Hepatic stellate cell (primary cell): ENCODE results near the gene OR10D3.
A peak's percentile ranks its signal among the peaks of the same experiment; 100 is the strongest.
"Not testable (repeated sequence)": the region's sequence is repeated elsewhere in the genome, so short reads cannot be mapped to it uniquely, and the experiment has no call there.

Experiments used
- DNase-seq: peaks from one replicate; pipeline ENCODE4 v3.0.0; 2011; ENCODE audit warnings: low spot score

The OR10D3 gene, protein sequence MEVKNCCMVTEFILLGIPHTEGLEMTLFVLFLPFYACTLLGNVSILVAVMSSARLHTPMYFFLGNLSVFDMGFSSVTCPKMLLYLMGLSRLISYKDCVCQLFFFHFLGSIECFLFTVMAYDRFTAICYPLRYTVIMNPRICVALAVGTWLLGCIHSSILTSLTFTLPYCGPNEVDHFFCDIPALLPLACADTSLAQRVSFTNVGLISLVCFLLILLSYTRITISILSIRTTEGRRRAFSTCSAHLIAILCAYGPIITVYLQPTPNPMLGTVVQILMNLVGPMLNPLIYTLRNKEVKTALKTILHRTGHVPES

GRCh38 chr11:124183068-124183467 is at the start of gene OR10D3:
Gene OR10D3 (plus strand): TSS chr11:124183345. CDS start chr11:124185270, 1,925 bp downstream.
- no peak for DNase-seq

DNA sequence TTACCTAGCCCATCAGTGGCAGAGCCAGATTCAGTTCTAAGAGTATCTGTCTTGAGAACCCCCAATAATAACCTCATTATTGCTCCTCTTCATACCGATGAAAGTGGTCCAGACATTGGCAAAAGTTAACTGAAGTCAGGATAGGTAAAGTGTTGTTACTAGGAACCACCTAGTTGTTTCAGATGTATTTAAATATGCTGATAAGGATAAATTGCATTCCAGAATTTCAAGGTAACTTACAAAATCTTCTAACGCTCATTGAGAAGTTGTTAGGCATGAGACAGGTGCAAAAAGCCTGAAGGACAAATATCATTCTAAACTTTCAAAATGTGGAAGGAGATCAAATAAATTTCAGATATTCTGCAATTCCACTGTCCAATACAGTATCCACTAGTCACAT is 40.1 kb upstream of the OR10D3 start:
- DNase-seq: no peak

GRCh38 chr11:124147951-124148350 is 35.2 kb upstream of the OR10D3 start:
- no peak for DNase-seq

DNA sequence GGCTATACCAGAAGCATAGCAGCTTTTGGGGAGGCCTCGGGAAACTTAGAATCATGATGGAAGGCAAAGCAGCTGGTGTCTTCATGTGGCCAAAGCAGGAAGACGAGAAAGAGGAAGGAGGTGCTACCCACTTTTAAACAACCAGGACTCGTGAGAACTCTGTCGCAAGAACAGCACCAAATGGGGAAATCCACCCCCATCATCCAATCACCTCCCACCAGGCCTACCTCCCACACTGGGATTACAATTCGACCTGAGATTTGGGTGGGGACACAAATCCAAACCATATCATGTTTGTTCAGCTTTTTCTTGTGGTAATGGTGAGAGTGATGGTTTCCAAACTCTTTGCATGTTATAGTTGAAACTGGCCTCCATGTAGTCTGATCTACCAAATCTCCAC is 32.5 kb upstream of the OR10D3 start:
- no peak for DNase-seq

- DNase-seq: no peak
Measured at GRCh38 chr11:124152770-124153407, 30.3 kb upstream of the OR10D3 start.

DNA sequence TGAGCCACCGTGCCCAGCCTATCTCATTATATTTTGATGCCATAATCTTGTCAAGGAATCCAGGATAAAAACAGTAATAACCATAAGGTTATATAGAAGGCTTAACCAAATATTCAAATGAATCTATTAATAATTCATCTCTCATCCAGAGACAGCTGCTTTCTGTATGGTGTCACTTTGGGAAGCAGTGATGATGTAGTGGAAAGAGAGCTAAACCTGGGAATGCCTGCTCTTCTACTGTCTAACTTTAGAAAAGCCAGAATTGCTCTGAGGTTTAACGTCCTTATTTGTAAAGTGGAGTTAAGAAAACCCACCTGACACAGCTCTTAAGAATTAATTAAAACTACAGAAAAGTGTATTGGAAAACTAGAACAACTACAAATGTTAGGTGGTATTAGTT is 29.3 kb upstream of the OR10D3 start:
- DNase-seq: no peak

- no peak for DNase-seq
Measured at GRCh38 chr11:124159481-124159880, 23.7 kb upstream of the OR10D3 start.

DNA sequence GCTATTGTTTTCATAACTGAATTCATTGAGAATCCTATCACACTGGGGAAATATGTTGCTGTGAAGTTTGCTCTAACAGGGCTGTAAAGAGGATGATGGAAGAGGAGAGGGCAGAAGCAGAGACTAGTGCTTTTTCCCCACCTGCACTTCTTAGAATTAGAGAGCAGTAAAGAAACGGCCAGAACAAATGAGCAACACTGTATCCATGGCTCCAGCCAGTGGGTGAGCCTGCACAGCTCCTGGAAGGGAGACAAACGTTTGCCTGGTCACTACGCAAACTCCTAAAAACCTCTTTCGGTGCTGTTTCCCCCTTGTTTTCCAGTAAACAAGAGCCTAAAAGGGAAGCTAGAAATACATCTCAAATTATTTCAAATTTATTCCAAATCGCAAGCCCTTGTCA is 22.2 kb upstream of the OR10D3 start:
- no peak for DNase-seq

DNA sequence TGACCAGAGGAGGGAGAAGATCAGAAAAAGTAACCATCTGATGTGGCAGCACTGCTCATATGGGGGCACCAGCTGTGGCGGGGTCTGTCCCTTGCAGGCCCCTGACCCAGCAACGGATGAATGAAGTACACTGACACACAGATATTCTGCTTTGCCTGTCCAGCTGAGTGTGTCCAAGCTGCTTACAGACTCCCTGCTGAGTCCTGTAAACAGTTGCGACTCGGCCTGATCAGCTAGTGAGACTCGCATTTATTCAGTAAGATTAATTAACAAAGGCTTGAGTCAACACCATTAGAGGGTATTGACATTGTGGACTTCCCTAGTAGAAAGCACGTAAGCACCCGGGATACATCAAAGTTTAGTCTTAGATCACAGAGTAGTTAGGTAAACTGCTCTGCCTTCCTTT is 15.3 kb upstream of the OR10D3 start:
- no peak for DNase-seq

GRCh38 chr11:124168796-124169195 is 14.3 kb upstream of the OR10D3 start:
- DNase-seq: no peak

- not testable (repeated sequence) for DNase-seq
Measured at GRCh38 chr11:124170315-124170714, 12.8 kb upstream of the OR10D3 start.

DNA sequence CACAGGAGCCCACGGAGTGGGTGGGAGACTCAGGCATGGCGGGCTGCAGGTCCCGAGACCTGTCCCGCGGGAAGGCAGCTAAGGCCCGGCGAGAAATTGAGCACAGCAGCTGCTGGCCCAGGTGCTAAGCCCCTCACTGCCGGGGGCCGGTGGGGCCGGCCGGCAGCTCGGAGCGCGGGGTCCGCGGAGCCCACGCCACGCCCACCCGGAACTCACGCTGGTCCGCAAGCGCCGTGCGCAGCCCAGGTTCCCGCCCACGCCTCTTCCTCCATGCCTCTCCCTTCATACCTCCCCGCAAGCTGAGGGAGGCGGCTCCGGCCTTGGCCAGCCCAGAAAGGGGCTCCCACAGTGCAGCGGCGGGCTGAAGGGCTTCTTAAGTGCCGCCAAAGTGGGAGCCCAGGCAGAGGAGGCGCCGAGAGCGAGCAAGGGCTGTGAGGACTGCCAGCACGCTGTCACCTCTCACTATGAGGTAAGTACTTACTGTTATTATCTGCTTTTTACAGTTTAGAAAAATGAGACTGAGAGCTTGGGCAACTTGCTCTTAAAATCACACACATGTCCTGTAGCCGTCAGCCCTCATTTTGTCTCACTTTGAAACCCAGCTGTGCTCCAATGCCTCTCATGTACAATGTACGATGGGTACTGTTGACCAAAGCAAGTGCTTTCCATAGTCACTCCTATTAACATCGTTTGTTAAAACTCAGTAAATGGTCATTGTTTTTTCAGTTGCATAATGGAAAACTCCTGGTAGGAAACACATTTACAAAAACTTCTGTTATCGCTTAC is 12.2 kb upstream of the OR10D3 start:
- no peak for DNase-seq

- DNase-seq: no peak
Measured at GRCh38 chr11:124172101-124172500, 11.0 kb upstream of the OR10D3 start.

GRCh38 chr11:124172599-124172998 is 10.5 kb upstream of the OR10D3 start:
- no peak for DNase-seq

DNA sequence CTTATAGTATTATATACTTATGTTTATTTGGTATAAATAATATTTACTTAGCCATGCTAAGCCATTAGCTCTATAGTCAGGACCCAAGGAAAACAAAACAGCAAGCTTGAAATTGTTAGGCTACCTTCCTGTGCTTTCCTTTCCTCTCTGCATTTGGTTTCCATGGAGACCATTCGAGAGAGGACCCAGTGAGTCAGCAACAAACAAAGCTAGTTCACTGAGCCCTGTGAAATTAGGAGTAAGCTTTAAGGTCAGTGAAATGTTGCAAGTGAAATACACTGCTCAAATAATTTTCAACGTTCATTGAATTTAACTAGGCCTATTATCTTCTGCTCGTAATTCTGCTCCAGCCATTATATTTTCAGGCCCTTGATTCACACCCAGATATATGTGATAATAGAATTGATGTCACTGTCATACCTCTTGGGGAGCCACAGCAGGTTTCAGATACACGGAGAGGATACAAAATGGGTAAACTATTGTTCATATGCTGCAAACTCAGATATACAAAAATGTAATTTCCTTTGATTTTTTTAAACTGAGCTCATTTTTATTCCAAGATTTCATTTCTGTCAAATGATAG is 9.1 kb upstream of the OR10D3 start:
- peak; percentile 48 for DNase-seq

DNA sequence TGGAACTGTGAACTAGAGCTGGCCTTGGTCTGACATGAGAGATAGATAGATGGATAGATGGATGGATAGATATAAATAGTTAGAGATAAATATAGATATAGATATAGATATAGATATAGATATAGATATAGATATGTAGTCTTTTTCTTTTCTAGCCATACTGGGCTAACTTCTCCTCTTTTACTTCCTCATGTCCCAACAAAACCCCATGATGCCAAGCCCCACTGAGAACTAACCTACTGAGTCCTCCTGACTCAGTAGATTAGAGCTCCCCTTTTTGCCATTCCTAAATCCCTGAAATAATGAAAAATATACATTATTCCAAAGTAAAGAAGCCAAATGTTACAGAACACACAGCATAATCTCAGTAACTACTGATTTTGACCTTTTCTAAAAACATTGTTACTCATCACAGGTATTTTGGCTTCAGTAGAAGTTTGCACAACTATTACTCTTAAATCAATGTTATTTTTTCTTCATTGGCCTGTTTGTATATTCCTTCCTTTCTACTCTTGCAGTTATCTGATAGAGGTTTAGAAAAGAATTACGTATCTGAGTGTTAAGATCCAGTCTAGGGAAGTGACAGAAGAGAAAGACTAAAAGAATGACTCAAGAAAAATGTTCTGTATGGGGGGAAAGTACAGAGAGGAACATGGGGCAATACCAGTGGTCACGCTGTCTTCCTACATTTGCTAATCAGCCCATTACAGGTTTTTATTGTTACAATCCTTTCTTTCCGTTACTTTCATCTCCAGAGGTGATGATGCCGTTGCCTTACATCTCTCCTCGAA is 6.0 kb upstream of the OR10D3 start:
- DNase-seq: no peak

- no peak for DNase-seq
Measured at GRCh38 chr11:124179310-124179709, 3.8 kb upstream of the OR10D3 start.

DNA sequence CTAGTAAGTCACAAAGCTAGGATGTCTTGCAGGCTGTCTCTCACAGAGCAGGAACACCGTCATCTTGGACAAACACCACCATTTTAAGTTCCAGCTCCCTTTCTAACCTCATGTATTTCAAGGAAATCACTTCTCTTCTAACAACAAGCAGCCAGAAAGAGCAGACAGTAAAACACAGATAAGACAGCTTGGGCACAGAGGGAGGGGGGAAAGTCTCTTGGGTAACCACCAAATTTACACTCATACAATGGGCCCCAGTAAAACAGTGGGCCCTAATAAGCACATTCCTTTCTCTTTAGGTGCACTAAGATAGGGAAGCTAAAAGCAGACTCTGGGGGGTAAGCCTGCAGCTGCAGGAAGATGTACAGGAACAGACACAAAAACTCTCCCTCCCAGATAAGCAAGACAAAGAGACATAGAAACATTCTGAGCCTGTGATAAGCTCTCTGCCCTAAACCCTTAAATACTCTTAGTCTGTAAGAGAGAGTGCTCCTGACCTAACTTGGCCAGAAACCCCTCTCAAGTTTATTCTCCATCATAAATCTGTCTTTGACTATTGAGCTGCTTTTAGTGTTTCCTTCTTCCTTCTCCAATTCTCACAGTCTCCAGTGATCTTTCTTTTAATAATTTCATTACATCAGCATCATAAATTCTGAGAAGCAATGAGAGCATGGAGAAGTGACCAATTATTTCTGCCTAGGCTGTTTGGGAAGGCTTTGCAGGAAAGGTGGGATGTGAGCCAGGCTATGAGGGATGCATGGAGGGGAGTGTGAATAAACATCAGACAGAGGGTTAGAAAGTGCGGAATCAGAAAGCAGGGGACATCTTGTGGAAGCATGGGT is 7.4 kb downstream of the OR10D3 start:
- DNase-seq: no peak

- DNase-seq: no peak
Measured at GRCh38 chr11:124193221-124194010, 10.3 kb downstream of the OR10D3 start.
